Measurements from ENCODE around the gene SETBP1.

The SETBP1 gene

GRCh38 chr18:44974174-44974573, 293.5 kb downstream of the SETBP1 start:
- TF ChIP-seq MAX (IDR thresholded peaks at IDR 0.05; ENCODE audit: low read depth, low read length) (no peak), CTCF (IDR thresholded peaks at IDR 0.05; ENCODE audit: low read depth, low read length) (no peak), MYC (IDR thresholded peaks at IDR 0.05; ENCODE audit: low read depth, low read length) (no peak), POLR2A (IDR thresholded peaks at IDR 0.05; ENCODE audit: extremely low read depth, insufficient read length) (no peak)
- H3K4me3 ChIP-seq (ENCODE audit: low read depth, low read length), result no peak overlapping the region
- DNase-seq (ENCODE audit: low read depth), result no peak

- TF ChIP-seq POLR2A (IDR thresholded peaks at IDR 0.05; ENCODE audit: extremely low read depth, insufficient read length) (no peak), MYC (IDR thresholded peaks at IDR 0.05; ENCODE audit: low read depth, low read length) (no peak), CTCF (IDR thresholded peaks at IDR 0.05; ENCODE audit: low read depth, low read length) (no peak), MAX (IDR thresholded peaks at IDR 0.05; ENCODE audit: low read depth, low read length) (no peak)
- no peak for DNase-seq (ENCODE audit: low read depth)
- no peak overlapping the region for H3K4me3 ChIP-seq (ENCODE audit: low read depth, low read length)
These were observed 297.2 kb downstream of the SETBP1 start for GRCh38 chr18:44977856-44978255.

GRCh38 chr18:44979748-44980147, 299.1 kb downstream of the SETBP1 start:
- no peak for DNase-seq (ENCODE audit: low read depth)
- TF ChIP-seq MAX (IDR thresholded peaks at IDR 0.05; ENCODE audit: low read depth, low read length) (no peak), POLR2A (IDR thresholded peaks at IDR 0.05; ENCODE audit: extremely low read depth, insufficient read length) (no peak), MYC (IDR thresholded peaks at IDR 0.05; ENCODE audit: low read depth, low read length) (no peak), CTCF (IDR thresholded peaks at IDR 0.05; ENCODE audit: low read depth, low read length) (no peak)
- no peak overlapping the region for H3K4me3 ChIP-seq (ENCODE audit: low read depth, low read length)

- H3K4me3 ChIP-seq (ENCODE audit: low read depth, low read length), result no peak overlapping the region
- no peak for DNase-seq (ENCODE audit: low read depth)
- TF ChIP-seq POLR2A (IDR thresholded peaks at IDR 0.05; ENCODE audit: extremely low read depth, insufficient read length) (no peak), MYC (IDR thresholded peaks at IDR 0.05; ENCODE audit: low read depth, low read length) (no peak), CTCF (IDR thresholded peaks at IDR 0.05; ENCODE audit: low read depth, low read length) (no peak), MAX (IDR thresholded peaks at IDR 0.05; ENCODE audit: low read depth, low read length) (no peak)
These were observed 300.4 kb downstream of the SETBP1 start for GRCh38 chr18:44981121-44981520.

- TF ChIP-seq MYC (IDR thresholded peaks at IDR 0.05; ENCODE audit: low read depth, low read length) (no peak), POLR2A (IDR thresholded peaks at IDR 0.05; ENCODE audit: extremely low read depth, insufficient read length) (no peak), CTCF (IDR thresholded peaks at IDR 0.05; ENCODE audit: low read depth, low read length) (no peak), MAX (IDR thresholded peaks at IDR 0.05; ENCODE audit: low read depth, low read length) (no peak)
- no peak overlapping the region for H3K4me3 ChIP-seq (ENCODE audit: low read depth, low read length)
- DNase-seq (ENCODE audit: low read depth), result peak; percentile 10
These were observed 306.2 kb downstream of the SETBP1 start for GRCh38 chr18:44986933-44987332.

GRCh38 chr18:44987371-44987770, 306.7 kb downstream of the SETBP1 start:
- TF ChIP-seq MYC (IDR thresholded peaks at IDR 0.05; ENCODE audit: low read depth, low read length), result no peak
- TF ChIP-seq POLR2A (IDR thresholded peaks at IDR 0.05; ENCODE audit: extremely low read depth, insufficient read length), result no peak
- no peak for TF ChIP-seq MAX (IDR thresholded peaks at IDR 0.05; ENCODE audit: low read depth, low read length)
- no peak overlapping the region for H3K4me3 ChIP-seq (ENCODE audit: low read depth, low read length)
- no peak for DNase-seq (ENCODE audit: low read depth)

Measured in NB4 (cell line).